ENCODE data around the gene PDHB. TPM values are rescaled to one million over a fixed set of nuclear protein-coding genes. Genes with fewer than 3 reads are reported as not detected.

The PDHB gene
- total RNA-seq, 1 experiment from 2014 or later, result 63.7 TPM

DNA sequence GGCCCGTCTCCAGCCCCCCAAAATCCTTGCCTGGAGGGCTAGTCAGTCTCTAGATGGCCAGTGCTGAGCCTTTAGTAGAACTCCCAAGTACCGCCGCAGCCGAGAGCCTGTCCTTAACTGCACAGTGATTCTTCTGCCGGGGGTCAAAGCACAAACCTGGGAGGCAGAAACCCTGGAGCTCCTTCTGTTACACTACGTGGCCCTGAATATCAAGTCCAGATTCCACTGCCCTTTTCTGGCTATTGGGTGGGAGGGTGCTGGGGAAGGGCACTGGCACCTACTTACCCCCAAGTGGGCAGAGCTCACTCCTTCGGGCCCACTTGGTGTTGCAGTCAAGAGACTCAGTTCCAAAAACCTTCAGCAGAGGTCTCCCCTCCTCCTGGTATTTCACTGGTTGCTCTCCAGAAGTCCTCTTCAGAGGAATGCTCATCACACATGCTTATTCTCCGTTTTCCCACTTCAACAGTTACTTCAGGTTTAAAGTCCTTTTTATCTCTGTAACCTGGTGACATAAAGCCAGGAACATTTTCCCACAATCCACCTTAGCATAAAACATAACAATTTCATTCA is 10.8 kb downstream of the PDHB start:
- H3K4me1 ChIP-seq, result no peaks in the 10 kb centered on the region
- H3K9me3 ChIP-seq (replicated peaks), result no peaks in the 10 kb centered on the region
- H3K27ac ChIP-seq, result no peak overlapping the region
- no peaks in the 10 kb centered on the region for H3K27me3 ChIP-seq
- H3K4me3 ChIP-seq, result no peak overlapping the region
- peaks cover 1% of the 10 kb centered on the region for H3K36me3 ChIP-seq
- DNase-seq, result no peak

DNA sequence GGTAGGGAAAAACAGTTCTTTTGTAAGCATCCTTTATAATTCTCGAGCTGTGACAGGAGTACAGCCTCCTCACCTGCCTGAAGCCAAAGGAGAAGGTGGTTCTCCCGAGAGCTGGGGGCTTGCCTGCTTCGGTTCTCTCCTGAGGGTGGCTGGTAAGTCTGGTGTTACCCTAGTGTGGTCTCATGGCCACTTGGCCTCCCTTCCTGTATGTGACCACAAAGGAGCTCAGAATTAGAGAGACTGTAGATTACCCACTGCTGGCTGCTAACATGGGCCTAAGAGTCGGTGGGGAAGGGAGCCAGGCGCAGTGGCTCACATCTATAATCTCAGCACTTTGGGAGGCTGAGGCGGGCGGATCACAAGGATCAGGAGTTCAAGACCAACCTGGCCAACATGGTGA is 12.6 kb downstream of the PDHB start:
- no peaks in the 10 kb centered on the region for H3K9me3 ChIP-seq (replicated peaks)
- DNase-seq, result no peak

DNA sequence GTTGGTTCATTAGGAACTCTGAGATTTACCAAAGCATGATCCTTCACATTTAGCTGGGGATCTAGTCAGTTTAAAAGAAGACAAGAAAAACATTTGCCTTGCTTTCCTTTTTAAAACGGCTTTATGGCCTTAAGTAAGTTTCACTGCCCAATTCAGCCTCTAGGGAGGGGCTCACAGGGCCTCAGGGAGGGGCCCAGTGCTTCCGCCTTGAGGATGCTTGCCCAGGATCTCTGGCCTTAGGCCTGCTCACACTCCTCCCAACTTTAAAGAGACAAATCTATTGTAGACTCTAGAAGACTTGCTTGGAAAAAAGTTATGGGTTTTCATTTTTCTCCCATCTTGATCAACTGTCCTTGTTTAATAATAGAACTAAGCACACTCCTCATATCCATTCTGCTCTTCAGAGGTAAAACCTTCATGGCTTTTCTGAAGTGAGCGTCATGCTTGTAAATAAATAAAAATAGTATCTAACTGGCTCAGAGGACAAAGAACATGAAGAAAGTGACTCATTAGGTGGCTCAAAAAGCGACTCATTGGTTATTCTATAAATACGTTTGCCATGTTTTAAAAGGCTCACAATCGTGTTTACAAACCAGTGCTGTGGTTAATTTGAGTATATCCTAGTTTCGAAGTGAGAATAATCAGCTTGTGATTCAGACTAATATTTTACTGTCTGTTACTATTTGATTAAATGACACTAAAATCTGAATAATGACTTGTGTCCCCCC is 13.7 kb downstream of the PDHB start:
- Histone ChIP-seq H3K27ac (no peak overlapping the region), H3K4me3 (no peak overlapping the region), H3K9me3 (replicated peaks) (no peaks in the 10 kb centered on the region), H3K27me3 (no peaks in the 10 kb centered on the region), H3K4me1 (no peaks in the 10 kb centered on the region), H3K36me3 (no peaks in the 10 kb centered on the region)
- no peak for DNase-seq

More for the DNA sequence above, 12.6 kb downstream of the PDHB start:
- Histone ChIP-seq H3K4me1 (no peaks in the 10 kb centered on the region), H3K36me3 (no peaks in the 10 kb centered on the region), H3K4me3 (no peak overlapping the region), H3K27me3 (no peaks in the 10 kb centered on the region), H3K27ac (no peak overlapping the region)

- H3K4me3 ChIP-seq, result no peak overlapping the region
- H3K27ac ChIP-seq, result no peak overlapping the region
- no peaks in the 10 kb centered on the region for H3K9me3 ChIP-seq (replicated peaks)
- H3K27me3 ChIP-seq, result no peaks in the 10 kb centered on the region
- no peak for DNase-seq
- no peaks in the 10 kb centered on the region for H3K4me1 ChIP-seq
- no peaks in the 10 kb centered on the region for H3K36me3 ChIP-seq
Observed at GRCh38 chr3:58418227-58418626, 15.4 kb downstream of the PDHB start.

GRCh38 chr3:58417075-58417474 is 16.6 kb downstream of the PDHB start:
- Histone ChIP-seq H3K4me3 (no peak overlapping the region), H3K36me3 (no peaks in the 10 kb centered on the region), H3K27ac (no peak overlapping the region), H3K27me3 (no peaks in the 10 kb centered on the region), H3K9me3 (replicated peaks) (no peaks in the 10 kb centered on the region), H3K4me1 (no peaks in the 10 kb centered on the region)
- DNase-seq, result no peak

DNA sequence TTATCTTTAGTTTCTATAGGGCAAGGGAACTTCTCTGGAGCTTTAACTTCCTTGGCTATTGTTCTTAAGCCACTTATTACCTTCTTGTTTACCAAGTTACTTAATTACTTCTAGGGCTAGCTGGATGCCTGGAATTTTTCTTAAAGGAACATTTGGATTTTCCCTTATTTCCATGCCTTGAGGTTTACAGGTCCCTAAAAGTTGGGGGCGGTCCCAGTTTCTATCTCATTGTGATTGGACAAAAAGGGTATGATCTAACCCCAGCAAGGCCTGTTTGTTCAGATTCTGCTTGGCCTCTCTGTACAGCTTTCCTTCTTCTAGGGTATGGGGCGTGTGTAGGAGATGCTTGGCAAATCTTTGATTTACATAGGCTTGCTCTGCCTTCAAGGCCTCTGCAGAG is 17.4 kb downstream of the PDHB start:
- DNase-seq, result no peak
- Histone ChIP-seq H3K9me3 (replicated peaks) (no peaks in the 10 kb centered on the region), H3K4me3 (no peak overlapping the region)

GRCh38 chr3:58414538-58415197 is 19.0 kb downstream of the PDHB start:
- no peaks in the 10 kb centered on the region for H3K36me3 ChIP-seq
- H3K27ac ChIP-seq, result no peak overlapping the region
- no peaks in the 10 kb centered on the region for H3K9me3 ChIP-seq (replicated peaks)
- H3K27me3 ChIP-seq, result no peaks in the 10 kb centered on the region
- H3K4me3 ChIP-seq, result no peak overlapping the region
- H3K4me1 ChIP-seq, result no peaks in the 10 kb centered on the region
- DNase-seq, result peak; percentile 11 to 64

More for the DNA sequence above, 17.4 kb downstream of the PDHB start:
- Histone ChIP-seq H3K36me3 (no peaks in the 10 kb centered on the region), H3K4me1 (no peaks in the 10 kb centered on the region), H3K27ac (no peak overlapping the region), H3K27me3 (no peaks in the 10 kb centered on the region)

GRCh38 chr3:58411851-58412830 is 21.5 kb downstream of the PDHB start:
- H3K4me1 ChIP-seq, result no peaks in the 10 kb centered on the region
- no peaks in the 10 kb centered on the region for H3K36me3 ChIP-seq
- no peak overlapping the region for H3K4me3 ChIP-seq
- DNase-seq, result no peak
- H3K27me3 ChIP-seq, result no peaks in the 10 kb centered on the region
- H3K27ac ChIP-seq, result no peak overlapping the region
- no peaks in the 10 kb centered on the region for H3K9me3 ChIP-seq (replicated peaks)

DNA sequence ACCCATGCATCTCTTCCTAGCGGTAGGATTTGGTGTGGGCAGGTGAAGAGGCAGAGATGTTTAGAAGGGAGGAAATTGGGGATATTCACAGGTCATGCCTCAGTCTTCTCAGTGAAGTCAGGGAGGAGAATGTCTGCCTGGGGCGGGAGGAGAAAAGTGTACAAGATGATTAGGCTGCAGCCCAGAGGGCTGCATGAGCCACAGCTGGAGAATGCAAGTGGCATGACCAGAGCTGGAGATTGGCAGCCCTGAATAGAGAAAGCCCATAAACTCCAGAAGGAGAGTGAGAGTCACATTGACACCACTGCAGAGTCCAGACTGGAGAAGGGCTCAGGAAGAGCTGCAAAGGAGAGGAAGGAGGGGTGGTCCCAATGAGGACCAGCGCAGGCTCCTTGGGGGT is 22.6 kb downstream of the PDHB start:
- no peaks in the 10 kb centered on the region for H3K9me3 ChIP-seq (replicated peaks)
- H3K4me1 ChIP-seq, result no peaks in the 10 kb centered on the region
- DNase-seq, result no peak
- H3K4me3 ChIP-seq, result no peak overlapping the region
- H3K27me3 ChIP-seq, result no peaks in the 10 kb centered on the region
- H3K36me3 ChIP-seq, result no peaks in the 10 kb centered on the region
- H3K27ac ChIP-seq, result no peak overlapping the region

DNA sequence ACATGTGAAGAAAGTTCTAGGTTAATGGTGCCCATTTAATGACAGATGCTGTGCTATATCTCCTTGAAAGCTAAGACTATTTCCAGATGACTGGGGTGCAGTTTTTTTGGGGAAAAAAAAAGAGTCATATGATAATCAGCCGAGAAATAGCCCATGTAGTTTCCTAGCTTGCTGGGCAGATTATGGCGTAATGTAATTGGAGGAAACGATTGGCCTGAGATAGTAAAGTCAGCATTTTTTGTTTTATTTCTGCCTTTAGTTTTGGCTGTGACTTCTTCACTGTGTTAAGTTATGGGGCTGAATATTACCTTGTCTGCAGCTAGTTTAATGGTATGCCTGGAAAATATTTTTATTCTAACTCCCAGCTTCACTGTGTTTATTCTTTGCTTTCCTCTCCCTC is 24.0 kb downstream of the PDHB start:
- no peak for DNase-seq
- Histone ChIP-seq H3K36me3 (no peaks in the 10 kb centered on the region), H3K27ac (no peak overlapping the region)

GRCh38 chr3:58408906-58409305 is 24.7 kb downstream of the PDHB start:
- no peak for DNase-seq
- no peaks in the 10 kb centered on the region for H3K9me3 ChIP-seq (replicated peaks)

More for the DNA sequence above, 24.0 kb downstream of the PDHB start:
- Histone ChIP-seq H3K27me3 (no peaks in the 10 kb centered on the region), H3K4me3 (no peak overlapping the region), H3K9me3 (replicated peaks) (no peaks in the 10 kb centered on the region), H3K4me1 (no peaks in the 10 kb centered on the region)

GRCh38 chr3:58404396-58404795 is 29.2 kb downstream of the PDHB start:
- Histone ChIP-seq H3K27me3 (no peaks in the 10 kb centered on the region), H3K36me3 (no peaks in the 10 kb centered on the region), H3K27ac (no peak overlapping the region), H3K4me1 (no peaks in the 10 kb centered on the region), H3K4me3 (no peak overlapping the region), H3K9me3 (replicated peaks) (no peaks in the 10 kb centered on the region)
- DNase-seq, result no peak

More at GRCh38 chr3:58408906-58409305, 24.7 kb downstream of the PDHB start:
- H3K36me3 ChIP-seq, result no peaks in the 10 kb centered on the region
- no peak overlapping the region for H3K27ac ChIP-seq
- no peaks in the 10 kb centered on the region for H3K4me1 ChIP-seq
- H3K4me3 ChIP-seq, result no peak overlapping the region
- no peaks in the 10 kb centered on the region for H3K27me3 ChIP-seq

DNA sequence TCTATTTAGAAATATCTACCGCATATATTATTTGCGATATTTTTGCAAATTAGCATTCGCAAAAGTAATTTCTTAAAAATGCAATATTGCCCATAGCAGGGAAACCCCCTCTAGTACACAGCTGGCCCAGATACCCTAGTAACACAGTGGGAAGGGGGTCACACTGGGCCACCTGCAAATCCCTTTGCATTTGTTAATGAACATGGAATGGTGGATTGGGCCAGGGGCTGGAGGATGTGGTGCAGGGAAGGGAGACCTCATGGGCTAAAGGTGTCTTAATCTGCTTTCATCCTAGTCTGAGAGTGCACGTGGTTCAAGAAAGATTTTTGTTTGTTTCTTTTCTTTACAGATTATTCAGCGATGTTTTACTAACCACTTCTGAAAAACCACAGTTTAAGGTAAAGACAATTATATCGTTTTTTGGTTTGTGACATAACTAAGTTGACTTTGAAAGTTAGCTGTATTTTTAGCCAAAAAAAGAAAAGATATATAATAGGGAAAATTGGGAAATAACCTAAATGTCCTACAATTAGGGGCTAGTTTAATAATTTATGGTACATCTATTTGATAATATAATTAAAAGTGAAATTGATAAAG is 30.0 kb downstream of the PDHB start:
- no peaks in the 10 kb centered on the region for H3K9me3 ChIP-seq (replicated peaks)
- H3K4me3 ChIP-seq, result no peak overlapping the region
- DNase-seq, result no peak
- no peaks in the 10 kb centered on the region for H3K4me1 ChIP-seq
- no peaks in the 10 kb centered on the region for H3K27me3 ChIP-seq
- H3K27ac ChIP-seq, result no peak overlapping the region
- no peaks in the 10 kb centered on the region for H3K36me3 ChIP-seq

GRCh38 chr3:58398669-58399333 is 34.8 kb downstream of the PDHB start:
- Histone ChIP-seq H3K36me3 (no peaks in the 10 kb centered on the region), H3K4me1 (no peaks in the 10 kb centered on the region), H3K27ac (no peak overlapping the region), H3K9me3 (replicated peaks) (no peaks in the 10 kb centered on the region), H3K4me3 (no peak overlapping the region), H3K27me3 (no peaks in the 10 kb centered on the region)
- DNase-seq, result no peak
